Mesenchymal stem cell (in vitro differentiated cells and primary cell): ENCODE measurements around the gene TEK.

Experiments used
- DNase-seq: peaks from one replicate; pipeline ENCODE4 v3.0.0-alpha.2; 2013
- H2AFZ ChIP-seq: one replicate; pipeline ENCODE4 v1.6.1; 2013; ENCODE audit warnings: low read depth, mild to moderate bottlenecking, control low read depth, inconsistent platforms, low read length, moderate library complexity
- H2AK5ac ChIP-seq: 2 replicates; pipeline ENCODE4 v1.6.1; 2013; ENCODE audit warnings: low read length, moderate library complexity, mild to moderate bottlenecking, inconsistent platforms; ENCODE audit not compliant: severe bottlenecking
- H2BK120ac ChIP-seq: one replicate; pipeline ENCODE4 v1.6.1; 2013; ENCODE audit warnings: low read depth, mild to moderate bottlenecking, inconsistent platforms, low read length, moderate library complexity
- H2BK12ac ChIP-seq, 2 experiments: one replicate each; pipeline ENCODE4 v1.6.1; 2013; ENCODE audit warnings: inconsistent platforms in 2 of 2, low read length in 2 of 2, mild to moderate bottlenecking in 2 of 2, moderate library complexity in 2 of 2, control low read depth in 1 of 2
- H2BK15ac ChIP-seq: one replicate; pipeline ENCODE4 v1.6.1; 2013; ENCODE audit warnings: mild to moderate bottlenecking, low read depth, inconsistent platforms; ENCODE audit not compliant: poor library complexity, severe bottlenecking
- H2BK5ac ChIP-seq: 2 replicates; pipeline ENCODE4 v1.6.1; 2013; ENCODE audit warnings: low read depth, mild to moderate bottlenecking, low read length, control low read depth, inconsistent platforms; ENCODE audit not compliant: poor library complexity, severe bottlenecking
- H3K14ac ChIP-seq, 2 experiments: one replicate each; pipeline ENCODE4 v1.6.1; 2013; ENCODE audit warnings: inconsistent platforms in 2 of 2, low read length in 2 of 2, control low read depth in 1 of 2, mild to moderate bottlenecking in 1 of 2, moderate library complexity in 1 of 2
- H3K18ac ChIP-seq, 2 experiments: one replicate each; pipeline ENCODE4 v1.6.1; 2013; ENCODE audit warnings: inconsistent platforms in 2 of 2, low read length in 2 of 2, control low read depth in 1 of 2, low read depth in 1 of 2, mild to moderate bottlenecking in 1 of 2
- H3K23ac ChIP-seq, 2 experiments: one replicate each; pipeline ENCODE4 v1.6.1; 2013; ENCODE audit warnings: inconsistent platforms in 2 of 2, low read length in 2 of 2, mild to moderate bottlenecking in 2 of 2, moderate library complexity in 2 of 2, control low read depth in 1 of 2
- H3K27ac ChIP-seq: 2 replicates; pipeline ENCODE4 v1.5.1; 2013; ENCODE audit warnings: mild to moderate bottlenecking, moderate library complexity, low read length, control low read depth, inconsistent platforms; ENCODE audit not compliant: poor library complexity, severe bottlenecking
- H3K27me3 ChIP-seq, 2 experiments: 2 replicates each; pipeline versions ENCODE4 v1.6.1 to v1.7.0; 2013; ENCODE audit warnings: low read length in 2 of 2, mild to moderate bottlenecking in 2 of 2, moderate library complexity in 2 of 2, control low read depth in 1 of 2, inconsistent platforms in 1 of 2; ENCODE audit not compliant: control insufficient read depth in 1 of 2, insufficient read depth in 1 of 2
- H3K36me3 ChIP-seq, 2 experiments: 2 replicates each; pipeline versions ENCODE4 v1.6.1 to v1.7.0; 2013; ENCODE audit warnings: low read length in 2 of 2, control low read depth in 1 of 2, inconsistent platforms in 1 of 2, low read depth in 1 of 2, mild to moderate bottlenecking in 1 of 2; ENCODE audit not compliant: insufficient read depth in 2 of 2, control insufficient read depth in 1 of 2
- H3K4ac ChIP-seq, 2 experiments: one replicate each; pipeline ENCODE4 v1.6.1; 2013; ENCODE audit warnings: inconsistent platforms in 2 of 2, low read length in 2 of 2, mild to moderate bottlenecking in 2 of 2, moderate library complexity in 2 of 2, control low read depth in 1 of 2, low read depth in 1 of 2
- H3K4me1 ChIP-seq: 2 replicates; pipeline ENCODE4 v1.6.1; 2013; ENCODE audit warnings: low read depth, low read length, control low read depth; ENCODE audit not compliant: control insufficient read depth, insufficient read depth
- H3K4me2 ChIP-seq: 2 replicates; pipeline ENCODE4 v1.6.1; 2013; ENCODE audit warnings: low read length, mild to moderate bottlenecking, inconsistent platforms; ENCODE audit not compliant: poor library complexity, severe bottlenecking
- H3K4me3 ChIP-seq, 2 experiments: 2 replicates each; pipeline versions ENCODE4 v1.5.1 to v1.7.0; 2013; ENCODE audit warnings: low read length in 2 of 2, mild to moderate bottlenecking in 2 of 2, control low read depth in 1 of 2, low read depth in 1 of 2; ENCODE audit not compliant: insufficient read depth in 1 of 2
- H3K79me1 ChIP-seq: replicated peaks from 2 replicates; pipeline ENCODE4 v1.6.1; 2013; ENCODE audit warnings: mild to moderate bottlenecking, control low read depth, low read length, inconsistent platforms; ENCODE audit not compliant: poor library complexity, severe bottlenecking
- H3K9ac ChIP-seq: 2 replicates; pipeline ENCODE4 v1.7.0; 2013; ENCODE audit warnings: mild to moderate bottlenecking, low read length, moderate library complexity
- H3K9me3 ChIP-seq: 2 replicates; pipeline ENCODE4 v1.7.0; 2013; ENCODE audit warnings: mild to moderate bottlenecking, low read length; ENCODE audit not compliant: control insufficient read depth
- H4K8ac ChIP-seq: one replicate; pipeline ENCODE4 v1.6.1; 2013; ENCODE audit warnings: inconsistent platforms, mild to moderate bottlenecking, low read length, moderate library complexity
- H4K91ac ChIP-seq: one replicate; pipeline ENCODE4 v1.6.1; 2013; ENCODE audit warnings: mild to moderate bottlenecking, low read length, inconsistent platforms
- whole genome bisulfite sequencing: methylation state at CpG from one replicate; pipeline ENCODE4 v1.1.7; 2013; ENCODE audit warnings: mixed read lengths; 5-methylcytosine and 5-hydroxymethylcytosine counted together

The TEK gene

DNA sequence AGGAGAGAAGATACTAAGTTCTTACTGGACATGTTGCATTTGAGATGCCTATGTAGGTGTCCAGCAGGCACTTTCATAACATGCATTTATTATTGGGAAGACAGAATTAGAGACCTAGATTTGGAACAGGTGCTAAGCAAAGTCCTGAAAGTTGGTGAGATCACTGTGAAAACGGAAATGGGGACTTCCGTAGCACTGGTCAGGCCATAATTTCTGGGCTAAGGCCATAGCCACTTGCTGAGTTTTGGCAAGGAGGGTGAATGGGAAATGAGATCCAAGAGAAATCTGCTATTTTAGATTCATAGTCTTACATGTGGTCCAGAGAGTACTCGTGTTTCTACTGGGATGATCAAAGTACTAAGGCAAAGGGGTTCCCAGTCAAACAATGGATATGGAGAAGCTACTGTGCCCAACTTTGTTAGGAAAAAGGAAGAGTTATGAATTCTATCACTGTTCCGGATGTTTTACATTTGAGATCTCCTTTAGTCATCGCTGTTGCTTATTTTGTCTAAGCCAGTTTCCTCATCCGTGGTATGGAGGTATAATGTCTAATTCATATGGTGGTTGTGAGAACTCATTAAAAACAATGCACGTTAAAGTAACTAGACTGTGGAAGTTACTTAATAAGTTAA is 33.4 kb downstream of the TEK start:
- Histone ChIP-seq H3K4ac (no peak overlapping the region), H3K23ac (no peak overlapping the region), H4K91ac (no peak overlapping the region), H3K4me1 (no peaks in the 10 kb centered on the region), H2AFZ (no peak overlapping the region), H2BK120ac (no peak overlapping the region), H3K4me3 (no peak overlapping the region), H3K36me3 (no peaks in the 10 kb centered on the region), H3K18ac (no peak overlapping the region), H2BK5ac (no peak overlapping the region), H2AK5ac (no peak overlapping the region), H3K9me3 (no peaks in the 10 kb centered on the region), H2BK15ac (no peak overlapping the region), H3K9ac (no peak overlapping the region), H3K27me3 (no peaks in the 10 kb centered on the region), H3K4me2 (no peak overlapping the region), H4K8ac (no peak overlapping the region), H2BK12ac (no peak overlapping the region), H3K79me1 (no peaks in the 10 kb centered on the region), H3K14ac (no peak overlapping the region), H3K27ac (no peak overlapping the region)
- DNase-seq: no peak
- WGBS: 89% methylated on average over 7 of the region's 7 CpGs

DNA sequence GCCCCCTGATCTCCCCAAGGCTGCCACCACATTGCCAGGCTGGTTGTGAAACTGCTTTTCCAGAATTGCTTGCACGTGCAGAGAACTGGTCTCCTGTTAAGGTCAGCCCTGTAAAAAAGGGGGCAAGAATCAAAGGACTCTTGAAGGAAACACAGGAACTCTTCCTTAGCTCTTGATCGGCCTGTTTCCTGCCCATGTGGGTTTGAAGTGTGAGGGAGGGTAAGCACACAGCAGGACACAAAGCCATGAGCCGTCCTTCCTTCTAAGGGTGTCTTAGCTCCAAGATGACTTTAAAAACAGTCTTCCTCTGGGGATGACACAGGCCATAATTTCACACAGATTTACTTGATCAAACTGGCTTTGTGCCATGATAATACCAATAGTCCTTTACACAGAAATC is 36.1 kb downstream of the TEK start:
- Histone ChIP-seq H3K4ac (no peak overlapping the region), H3K23ac (no peak overlapping the region), H3K9me3 (no peaks in the 10 kb centered on the region), H2BK120ac (no peak overlapping the region), H2BK5ac (no peak overlapping the region), H2AK5ac (no peak overlapping the region), H3K4me1 (no peaks in the 10 kb centered on the region), H3K79me1 (no peaks in the 10 kb centered on the region), H3K4me2 (no peak overlapping the region), H4K8ac (no peak overlapping the region), H3K36me3 (no peaks in the 10 kb centered on the region), H3K18ac (no peak overlapping the region), H3K4me3 (no peak overlapping the region), H2BK12ac (no peak overlapping the region), H3K9ac (no peak overlapping the region), H3K14ac (no peak overlapping the region), H4K91ac (no peak overlapping the region), H2BK15ac (no peak overlapping the region), H3K27ac (no peak overlapping the region), H2AFZ (no peak overlapping the region), H3K27me3 (no peaks in the 10 kb centered on the region)
- no peak for DNase-seq
- 30% methylated on average over 3 of the region's 3 CpGs for WGBS

DNA sequence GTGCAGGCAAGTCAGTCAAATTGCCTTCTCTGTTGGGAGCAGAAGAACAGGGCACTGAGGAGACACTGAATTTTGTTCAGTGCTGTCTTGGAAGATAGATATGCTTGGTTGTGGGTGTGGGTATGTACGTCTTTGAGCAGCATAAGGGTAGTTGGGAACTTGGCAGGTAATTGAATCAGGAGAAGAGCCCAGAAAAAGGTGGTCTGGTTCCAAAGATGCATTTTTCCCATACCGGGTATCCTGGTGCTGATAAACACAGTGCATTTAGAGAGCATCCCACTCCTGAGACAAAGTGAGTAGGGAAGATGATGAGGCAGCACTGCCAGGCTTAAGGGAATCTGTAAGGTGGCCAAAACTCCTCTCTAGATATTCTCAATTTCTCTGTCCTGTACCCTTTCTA is 40.6 kb downstream of the TEK start:
- Histone ChIP-seq H3K4me3 (no peak overlapping the region), H2BK120ac (no peak overlapping the region), H2BK15ac (no peak overlapping the region), H3K27me3 (no peaks in the 10 kb centered on the region), H2AK5ac (peak overlapping the region; percentile 67), H2AFZ (no peak overlapping the region), H3K4ac (peak overlapping the region in 1 of 2 experiments; percentile 26), H2BK5ac (no peak overlapping the region), H3K9me3 (no peaks in the 10 kb centered on the region), H3K27ac (no peak overlapping the region), H3K79me1 (no peaks in the 10 kb centered on the region), H3K9ac (no peak overlapping the region), H3K36me3 (no peaks in the 10 kb centered on the region), H4K91ac (no peak overlapping the region), H3K4me1 (peaks cover 5% of the 10 kb centered on the region), H3K14ac (no peak overlapping the region), H3K18ac (peak overlapping the region in 1 of 2 experiments; percentile 60), H3K23ac (no peak overlapping the region), H3K4me2 (no peak overlapping the region), H4K8ac (no peak overlapping the region), H2BK12ac (peak overlapping the region in 1 of 2 experiments; percentile 39)
- 93% methylated on average over 2 of the region's 2 CpGs for WGBS
- no peak for DNase-seq

DNA sequence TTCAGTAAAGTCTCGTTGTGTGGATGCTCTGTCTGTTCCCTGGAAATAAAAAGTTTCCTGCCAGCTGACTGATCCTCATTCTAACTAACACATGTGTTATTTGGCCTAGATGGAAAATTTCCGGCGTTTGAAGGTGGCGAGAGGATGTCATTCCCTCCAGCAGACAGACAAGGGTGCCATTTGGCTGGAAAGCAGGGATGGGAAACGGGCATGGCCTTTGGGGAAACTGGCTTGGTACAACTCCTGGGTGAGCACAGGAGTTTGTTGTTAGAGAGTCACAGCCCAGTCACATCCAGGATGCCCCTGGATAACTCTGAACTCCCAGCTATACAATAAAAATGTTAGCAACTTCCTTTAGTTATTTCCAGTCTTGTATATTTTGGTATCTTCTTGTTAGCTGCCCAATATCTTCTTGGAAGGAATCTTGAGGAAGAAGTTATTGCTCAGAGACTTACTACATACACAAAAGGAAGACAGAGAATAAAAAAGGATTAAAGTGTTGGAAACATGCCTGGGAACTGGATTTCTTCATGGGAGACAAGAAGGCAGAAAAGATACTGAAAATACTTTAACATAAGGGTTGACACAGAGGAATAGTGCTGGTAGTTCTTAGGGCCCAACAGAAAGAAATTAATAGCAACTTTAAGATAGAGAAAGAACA is 41.9 kb downstream of the TEK start:
- H2BK15ac ChIP-seq: no peak overlapping the region

More for the DNA sequence above, 41.9 kb downstream of the TEK start:
- H2BK120ac ChIP-seq: peak overlapping the region; percentile 54
- peak overlapping the region; percentile 68 for H2AK5ac ChIP-seq
- H3K14ac ChIP-seq: peak overlapping the region in 1 of 2 experiments; percentile 26
- H4K8ac ChIP-seq: peak overlapping the region; percentile 94
- H3K27ac ChIP-seq: no peak overlapping the region
- no peak overlapping the region for H4K91ac ChIP-seq
- peak; percentile 65 for DNase-seq
- no peak overlapping the region for H3K9ac ChIP-seq
- H3K4me2 ChIP-seq: no peak overlapping the region
- H3K4me1 ChIP-seq: peaks cover 7% of the 10 kb centered on the region
- H2BK12ac ChIP-seq: peak overlapping the region; percentile 69 to 97
- H2BK5ac ChIP-seq: no peak overlapping the region
- H3K79me1 ChIP-seq: no peaks in the 10 kb centered on the region
- H3K18ac ChIP-seq: peak overlapping the region; percentile 80 to 86
- peak overlapping the region; percentile 57 to 71 for H3K4ac ChIP-seq
- H3K36me3 ChIP-seq: no peaks in the 10 kb centered on the region
- no peaks in the 10 kb centered on the region for H3K9me3 ChIP-seq
- no peaks in the 10 kb centered on the region for H3K27me3 ChIP-seq
- H2AFZ ChIP-seq: no peak overlapping the region
- 94% methylated on average over 4 of the region's 5 CpGs for WGBS
- H3K23ac ChIP-seq: no peak overlapping the region
- no peak overlapping the region for H3K4me3 ChIP-seq
